Activated CD4-positive, alpha-beta T cell treated with anti-CD3 and anti-CD28 coated beads for 48 hours (primary cell): Measurements from ENCODE around the gene DYNC2I2.
"Not testable (repeated sequence)": the region's sequence is repeated elsewhere in the genome, so short reads cannot be mapped to it uniquely, and the experiment has no call there.

Source experiments
- DNase-seq: peaks from one replicate; pipeline ENCODE4 v3.0.0-alpha.2; 2020

Gene DYNC2I2

DNA sequence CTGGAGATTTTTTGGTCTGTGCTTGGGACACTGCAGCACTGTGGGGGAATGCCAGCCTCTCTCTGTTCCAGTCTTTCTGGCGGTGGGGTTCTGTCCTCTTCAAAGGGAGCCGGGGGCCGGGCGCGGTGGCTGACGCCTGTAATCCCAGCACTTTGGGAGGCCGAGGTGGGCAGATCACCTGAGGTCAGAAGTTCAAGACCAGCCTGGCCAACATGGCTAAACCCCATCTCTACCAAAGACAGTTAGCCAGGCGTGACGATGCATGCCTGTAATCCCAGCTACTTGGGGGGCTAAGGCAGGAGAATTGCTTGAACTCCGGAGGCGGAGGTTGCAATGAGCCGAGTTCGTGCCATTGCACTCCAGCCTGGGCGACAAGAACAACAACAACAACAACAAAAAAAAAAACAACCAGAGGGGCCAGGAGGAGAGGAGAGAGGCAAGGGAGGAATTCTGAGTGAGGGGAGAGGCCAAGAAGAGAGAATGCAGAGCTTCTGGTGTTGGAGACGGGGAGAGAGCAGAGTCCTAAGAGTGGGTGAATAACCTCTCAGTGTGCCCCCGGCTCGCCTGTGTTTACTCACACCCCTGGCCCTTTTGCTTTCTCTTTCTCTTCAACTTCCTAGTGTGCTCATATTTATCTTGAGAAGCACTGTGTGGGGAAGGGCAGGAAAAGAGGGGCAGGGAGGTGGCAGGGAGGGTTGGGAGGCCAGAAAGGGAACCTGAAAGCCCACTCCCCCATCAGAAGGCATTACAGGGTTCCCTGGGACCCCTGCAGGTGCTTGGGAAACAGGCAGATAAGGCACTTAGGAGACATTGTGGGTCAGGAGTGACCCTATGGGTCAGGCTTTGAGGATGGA is 29.2 kb upstream of the DYNC2I2 start:
- peak; percentile 55 for DNase-seq

GRCh38 chr9:128684325-128685199 is 27.9 kb upstream of the DYNC2I2 start:
- peak; percentile 88 for DNase-seq

GRCh38 chr9:128684065-128684324 is 27.3 kb upstream of the DYNC2I2 start:
- no peak for DNase-seq

- peak; percentile 55 for DNase-seq
Measured at GRCh38 chr9:128683340-128684064, 26.9 kb upstream of the DYNC2I2 start.

- no peak for DNase-seq
Measured at GRCh38 chr9:128677794-128678193, 21.1 kb upstream of the DYNC2I2 start.

GRCh38 chr9:128675382-128675781 is 18.7 kb upstream of the DYNC2I2 start:
- no peak for DNase-seq

DNA sequence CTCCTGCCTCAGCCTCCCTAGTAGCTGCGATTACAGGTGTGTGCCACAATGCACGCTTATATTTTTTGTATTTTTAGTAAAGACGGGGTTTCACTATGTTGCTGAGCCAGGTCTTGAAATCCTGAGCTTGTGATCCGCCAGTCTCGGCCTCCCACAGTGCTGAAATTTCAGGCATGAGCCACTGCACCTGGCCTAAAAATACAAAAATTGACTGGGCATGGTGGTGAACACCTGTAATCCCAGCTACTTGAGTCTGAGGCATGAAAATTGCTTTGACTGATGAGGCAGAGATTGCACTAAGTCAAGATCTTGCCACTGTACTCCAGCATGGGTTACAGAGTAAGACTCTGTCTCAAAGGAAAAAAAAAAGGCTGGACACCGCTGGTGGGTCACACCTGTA is 13.1 kb upstream of the DYNC2I2 start:
- DNase-seq = no peak

- DNase-seq = not testable (repeated sequence)
Measured at GRCh38 chr9:128666481-128666941, 9.9 kb upstream of the DYNC2I2 start.

DNA sequence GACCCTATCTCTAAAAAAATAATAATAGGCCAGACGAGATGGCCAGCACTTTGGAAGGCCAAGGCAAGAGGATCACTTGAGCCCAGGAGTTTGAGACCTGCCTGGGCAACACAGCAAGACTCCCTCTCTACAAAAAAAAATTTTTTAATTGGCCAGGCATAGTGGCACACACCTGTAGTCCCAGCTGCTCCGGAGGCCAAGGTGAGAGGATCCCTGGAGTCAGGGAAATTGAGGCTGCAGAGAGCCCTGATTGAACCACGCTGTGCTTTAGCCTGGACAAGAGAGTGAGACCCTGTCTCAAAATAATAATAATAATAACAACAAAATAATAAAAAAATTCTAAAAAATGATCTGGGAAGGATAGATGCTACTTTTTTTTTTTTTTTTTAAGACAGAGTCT is 1.1 kb upstream of the DYNC2I2 start:
- no peak for DNase-seq

DNA sequence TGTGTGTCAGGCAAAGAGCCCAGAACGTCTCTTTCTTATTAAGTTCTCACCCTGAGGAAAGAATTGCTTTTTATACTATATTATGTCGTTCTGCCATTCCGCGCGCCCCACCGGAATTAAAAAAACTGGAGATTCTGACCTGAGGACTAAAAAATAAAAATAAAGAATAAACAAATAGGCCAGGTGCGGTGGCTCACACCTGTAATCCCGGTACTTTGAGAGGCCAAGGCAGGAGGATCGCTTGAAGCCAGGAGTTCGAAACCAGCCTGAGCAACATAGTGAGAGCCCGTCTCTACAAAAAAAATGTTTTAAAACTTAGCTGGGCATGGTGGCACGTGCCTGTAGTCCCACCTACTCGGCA is 677 bp upstream of the DYNC2I2 start:
- no peak for DNase-seq

DNA sequence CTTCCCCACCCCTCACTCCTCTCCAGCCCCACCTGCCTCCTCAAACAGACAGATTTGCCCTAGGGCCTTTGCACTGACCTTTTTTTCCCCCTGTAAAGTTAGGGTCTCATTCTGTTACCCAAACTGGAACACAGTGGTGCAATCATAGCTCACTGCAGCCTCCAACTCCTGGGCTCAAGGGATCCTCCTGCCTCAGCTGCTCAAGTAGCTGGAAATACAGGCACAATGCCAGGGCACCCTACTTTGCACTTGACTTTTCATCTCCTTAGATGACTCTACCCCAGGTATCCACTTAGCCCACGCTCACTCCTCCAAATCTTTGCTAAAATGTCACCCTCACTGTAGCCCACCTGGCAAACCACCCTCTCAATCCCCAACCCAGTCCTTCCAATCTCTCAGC is 2.2 kb downstream of the DYNC2I2 start:
- no peak for DNase-seq

DNA sequence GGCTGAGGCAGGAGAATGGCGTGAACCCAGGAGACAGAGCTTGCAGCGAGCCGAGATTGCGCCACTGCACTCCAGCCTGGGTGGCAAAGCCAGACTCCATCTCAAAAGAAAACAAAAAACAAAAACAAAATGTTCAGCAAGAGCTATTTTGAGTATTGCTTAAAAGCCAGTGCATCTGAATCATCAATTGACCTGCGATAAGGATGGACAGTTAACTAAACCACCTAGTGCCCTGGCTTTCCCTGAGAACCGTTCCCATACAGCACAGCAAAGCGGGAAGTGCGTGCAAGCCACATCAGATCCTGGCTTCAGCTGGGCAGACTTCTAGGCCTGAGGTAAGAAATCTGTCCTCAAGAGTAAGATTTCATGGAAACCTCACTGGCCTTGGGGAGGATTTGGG is 2.7 kb downstream of the DYNC2I2 start:
- no peak for DNase-seq

DNA sequence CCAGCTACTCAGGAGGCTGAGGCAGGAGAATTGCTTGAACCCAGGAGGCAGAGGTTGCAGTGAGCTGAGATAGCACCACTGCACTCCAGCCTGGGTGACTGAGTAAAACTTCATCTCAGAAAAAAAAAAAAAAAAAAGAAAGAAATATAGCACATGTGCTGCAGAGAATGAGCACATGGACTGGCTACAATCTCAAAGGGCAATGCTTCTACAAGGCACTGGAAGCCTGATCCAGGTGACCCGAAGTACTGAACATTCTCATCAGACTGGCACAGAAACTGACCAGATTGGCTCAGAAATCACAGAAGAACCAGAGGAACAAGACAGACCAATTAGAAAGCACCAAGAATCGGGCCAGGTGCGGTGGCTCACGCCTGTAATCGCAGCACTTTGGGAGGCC is 4.8 kb downstream of the DYNC2I2 start:
- DNase-seq = no peak

DNA sequence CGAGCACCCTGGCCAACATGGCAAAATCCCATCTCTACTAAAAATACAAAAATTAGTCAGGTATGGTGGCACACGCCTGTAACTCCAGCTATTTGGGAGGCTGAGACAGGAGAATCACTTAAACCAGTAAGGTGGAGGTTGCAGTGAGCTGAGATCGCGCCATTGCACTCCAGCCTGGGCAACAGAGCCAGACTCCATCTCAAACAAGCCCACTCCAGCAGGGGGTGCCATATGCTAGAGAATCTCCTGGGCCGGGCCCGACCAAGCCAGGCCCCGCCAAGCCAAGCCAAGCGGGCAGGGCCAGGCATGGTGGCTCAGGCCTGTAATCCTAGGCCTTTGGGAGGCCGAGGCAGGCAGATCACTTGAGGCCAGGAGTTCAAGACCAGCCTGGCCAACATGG is 8.4 kb downstream of the DYNC2I2 start:
- peak; percentile 82 for DNase-seq

- DNase-seq = no peak
Measured at GRCh38 chr9:128643519-128644300, 12.9 kb downstream of the DYNC2I2 start.

GRCh38 chr9:128642675-128643245 is 13.9 kb downstream of the DYNC2I2 start:
- no peak for DNase-seq

DNA sequence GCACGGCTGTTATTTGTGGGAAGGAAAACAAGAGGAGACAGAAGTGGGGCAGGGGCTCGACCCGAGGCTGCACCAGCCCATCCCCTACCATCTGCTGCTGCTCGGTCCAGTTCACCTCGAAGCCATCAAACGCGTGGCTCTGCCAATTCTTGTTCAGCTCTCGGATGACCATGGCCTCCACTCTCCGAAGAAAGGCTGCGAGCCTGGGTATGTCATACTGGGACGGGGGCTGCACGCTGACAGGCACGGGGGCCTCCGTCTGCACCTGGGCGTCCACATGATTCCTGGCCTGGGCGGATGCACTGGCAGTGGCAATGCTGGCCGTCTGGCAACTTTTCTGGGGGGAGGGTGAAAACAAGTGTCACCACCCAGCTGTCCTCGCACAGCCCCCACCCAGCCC is 16.0 kb downstream of the DYNC2I2 start:
- no peak for DNase-seq

DNA sequence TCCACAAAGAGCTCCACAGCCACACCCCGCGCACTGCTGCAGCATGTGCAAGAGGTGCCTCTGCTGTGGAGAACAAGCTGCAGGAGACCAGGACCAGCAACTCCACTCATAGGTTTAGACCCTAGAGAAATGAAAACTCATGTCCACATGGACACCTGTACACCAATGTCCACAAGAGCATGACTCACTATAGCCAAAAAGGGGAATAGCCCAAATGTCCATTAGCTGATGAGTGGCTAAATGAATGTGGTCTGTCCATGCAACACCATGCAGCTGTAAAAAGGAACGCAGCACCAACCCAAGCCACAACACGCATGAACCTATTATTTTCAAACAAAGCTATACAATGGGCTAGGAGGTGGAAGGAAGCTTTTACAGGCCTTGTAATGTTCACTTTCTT is 18.1 kb downstream of the DYNC2I2 start:
- DNase-seq = no peak

DNA sequence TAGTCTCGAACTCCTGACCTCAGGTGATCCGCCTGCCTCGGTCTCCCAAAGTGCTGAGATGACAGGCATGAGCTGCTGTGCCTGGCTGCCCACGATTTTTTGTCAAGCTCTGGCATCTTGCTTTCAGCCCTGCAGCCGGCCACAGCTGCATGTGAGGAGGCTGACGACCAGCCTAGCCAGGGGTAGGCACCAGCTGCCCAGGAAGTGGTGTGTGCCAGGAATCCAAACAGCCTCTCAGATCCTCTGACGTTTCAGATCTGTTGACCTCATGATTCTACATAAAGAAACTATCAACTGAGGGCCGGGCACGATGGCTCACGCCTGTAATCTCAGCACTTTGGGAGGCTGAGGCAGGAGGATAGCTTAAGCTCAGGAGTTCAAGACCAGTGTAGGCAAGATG is 19.0 kb downstream of the DYNC2I2 start:
- no peak for DNase-seq

DNA sequence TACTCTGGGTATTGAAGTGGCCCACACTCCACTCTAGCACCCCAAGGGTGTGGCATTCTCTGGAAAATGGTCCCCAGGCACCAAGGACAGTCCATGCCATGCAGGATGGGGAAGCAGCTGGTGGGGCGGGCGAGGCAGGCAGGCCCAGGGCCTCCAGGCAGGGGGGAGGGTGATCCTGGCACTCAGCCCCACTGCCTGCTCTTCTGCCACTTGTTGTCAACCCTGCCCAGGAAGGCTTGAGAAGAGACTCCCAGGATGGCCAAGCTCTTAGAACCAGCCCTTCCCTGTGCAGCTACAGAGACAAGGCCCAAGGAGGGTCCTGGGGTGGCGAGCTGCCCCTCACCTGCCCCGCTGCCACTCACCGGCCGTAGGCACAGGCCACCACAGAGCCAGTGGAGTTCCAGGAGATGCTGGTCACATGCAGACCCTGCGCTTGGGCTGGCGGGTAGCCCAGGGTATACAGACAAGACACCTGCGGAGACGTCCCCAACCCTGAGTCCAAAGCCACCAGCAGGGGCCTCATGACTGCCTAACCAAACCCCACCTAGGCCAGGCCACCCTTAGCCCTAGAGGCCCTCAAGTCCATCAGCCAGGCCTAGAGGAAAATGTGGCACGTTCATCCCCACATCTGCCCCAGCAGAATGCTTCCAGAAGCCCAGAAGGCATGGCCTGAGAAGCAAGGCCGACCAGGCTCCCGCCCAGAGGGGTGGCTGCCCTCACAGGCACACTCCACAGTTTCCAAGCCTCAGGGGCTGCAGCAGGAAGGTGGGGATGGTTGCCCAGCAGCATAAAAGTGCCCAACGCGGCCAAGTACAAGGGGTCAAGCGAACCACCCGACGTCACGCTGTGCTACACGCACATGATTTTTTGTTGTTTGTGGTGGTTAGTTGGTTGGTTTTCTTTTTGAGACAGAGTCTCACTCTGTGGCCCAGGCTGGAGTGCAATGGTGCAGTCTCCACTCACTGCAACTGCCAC is 19.8 kb downstream of the DYNC2I2 start:
- no peak for DNase-seq

- no peak for DNase-seq
Measured at GRCh38 chr9:128636024-128636390, 20.6 kb downstream of the DYNC2I2 start.
